Measurements from ENCODE around the gene MYO15B.
A peak's percentile ranks its signal among the peaks of the same experiment; 100 is the strongest.

Gene MYO15B

GRCh38 chr17:75641343-75641742, 53.7 kb downstream of the MYO15B start:
- DNase-seq, result no peak

GRCh38 chr17:75642182-75642783, 54.7 kb downstream of the MYO15B start:
- no peak for DNase-seq

GRCh38 chr17:75642784-75643642, 55.4 kb downstream of the MYO15B start:
- DNase-seq, result no peak

GRCh38 chr17:75643643-75644017, 56.0 kb downstream of the MYO15B start:
- DNase-seq, result no peak

GRCh38 chr17:75645501-75645888, 57.9 kb downstream of the MYO15B start:
- DNase-seq, result no peak

- DNase-seq, result no peak
These were observed 58.5 kb downstream of the MYO15B start for GRCh38 chr17:75645889-75646637.

GRCh38 chr17:75646638-75646992, 59.0 kb downstream of the MYO15B start:
- no peak for DNase-seq

GRCh38 chr17:75647061-75647460, 59.5 kb downstream of the MYO15B start:
- DNase-seq, result no peak

GRCh38 chr17:75647921-75648320, 60.3 kb downstream of the MYO15B start:
- DNase-seq, result no peak

- DNase-seq, result no peak
These were observed 62.1 kb downstream of the MYO15B start for GRCh38 chr17:75649687-75650086.

GRCh38 chr17:75650874-75651273, 63.3 kb downstream of the MYO15B start:
- no peak for DNase-seq

- no peak for DNase-seq
These were observed 64.7 kb downstream of the MYO15B start for GRCh38 chr17:75652341-75652740.

- no peak for DNase-seq
These were observed 65.4 kb downstream of the MYO15B start for GRCh38 chr17:75652934-75653549.

GRCh38 chr17:75654176-75654575, 66.6 kb downstream of the MYO15B start:
- DNase-seq, result no peak

GRCh38 chr17:75658237-75658636, 70.6 kb downstream of the MYO15B start:
- DNase-seq, result no peak

- DNase-seq, result no peak
These were observed 73.9 kb downstream of the MYO15B start for GRCh38 chr17:75661531-75661930.

- no peak for DNase-seq
These were observed 74.9 kb downstream of the MYO15B start for GRCh38 chr17:75662511-75662910.

GRCh38 chr17:75664099-75664549, 76.5 kb downstream of the MYO15B start:
- no peak for DNase-seq

GRCh38 chr17:75665981-75666380, 78.4 kb downstream of the MYO15B start:
- DNase-seq, result no peak

GRCh38 chr17:75666959-75667790, 79.6 kb downstream of the MYO15B start, which contains the start of the genes RECQL5 and SAP30BP:
TSS of gene RECQL5 (minus strand) at chr17:75667154. CDS start at chr17:75666557, 597 bp downstream.
TSS of gene SAP30BP (plus strand) at chr17:75667338. CDS start at chr17:75667373, 35 bp downstream.
- DNase-seq, result peak; percentile 89

GRCh38 chr17:75667825-75668224, 80.2 kb downstream of the MYO15B start:
- no peak for DNase-seq

GRCh38 chr17:75668489-75668888, 80.9 kb downstream of the MYO15B start:
- no peak for DNase-seq

Measured in DMS 273 treated with DMSO at 0.1 percent for 48 hours (cell line).